Esophagus muscularis mucosa (tissue), 4 donors: ENCODE data around the gene NBAS. TPM values are rescaled to one million over a fixed set of nuclear protein-coding genes. Genes with fewer than 3 reads are reported as not detected.

Source experiments
- DNase-seq: peaks from one replicate; pipeline ENCODE4 v3.0.0-alpha.2; 2017; ENCODE audit errors: extremely low spot score
- H3K27ac ChIP-seq, 4 donors: fragments of 200-600 bp; sonication (generic); replicated peaks in 1 of 4; 1 replicate in 3 of 4; 2 replicates in 1 of 4; pipeline ENCODE4 v1.5.1; 2016 to 2019; ENCODE audit warnings: mild to moderate bottlenecking in 1 of 4
- H3K27me3 ChIP-seq, 4 donors: fragments of 200-600 bp; sonication (generic); one replicate each; pipeline versions ENCODE4 v1.5.1 to v1.6.0; 2016 to 2019
- H3K36me3 ChIP-seq, 4 donors: fragments of 200-600 bp; sonication (generic); one replicate each; pipeline ENCODE4 v1.5.1; 2016 to 2019
- H3K4me1 ChIP-seq, 4 donors: fragments of 200-600 bp; sonication (generic); one replicate each; pipeline ENCODE4 v1.5.1; 2016 to 2019
- H3K4me3 ChIP-seq, 4 donors: fragments of 200-600 bp; sonication (generic); 1 replicate in 2 of 4; 2 replicates in 2 of 4; pipeline ENCODE4 v1.5.1; 2016 to 2019; ENCODE audit warnings: mild to moderate bottlenecking in 4 of 4, moderate library complexity in 1 of 4
- H3K9me3 ChIP-seq, 4 donors: fragments of 200-600 bp; sonication (generic); 1 replicate in 3 of 4; 2 replicates in 1 of 4; pipeline ENCODE4 v1.5.1; 2016 to 2019
- CTCF ChIP-seq, 3 experiments: fragments of 200-600 bp in 2 of 3; fragments of 450-650 bp in 1 of 3; sonication (generic) in 2 of 3; IDR thresholded peaks; one replicate each; pipeline ENCODE4 v1.5.1; 2017 to 2019; ENCODE audit warnings: antibody characterized with exemption in 3 of 3, mild to moderate bottlenecking in 2 of 3, moderate library complexity in 1 of 3
- EP300 ChIP-seq: sonication (generic); formaldehyde crosslinking; IDR thresholded peaks from one replicate; pipeline ENCODE4 v1.6.1; 2017; ENCODE audit warnings: antibody characterized with exemption
- POLR2A ChIP-seq: fragments of 450-650 bp; IDR thresholded peaks from one replicate; pipeline ENCODE4 v1.6.1; 2017; ENCODE audit warnings: antibody characterized with exemption, moderate library complexity, mild to moderate bottlenecking, low read depth
- POLR2AphosphoS5 ChIP-seq, 2 donors: sonication (generic); formaldehyde crosslinking; IDR thresholded peaks; one replicate each; pipeline ENCODE4 v1.6.1; 2017; ENCODE audit warnings: antibody characterized with exemption in 2 of 2
- WGBS: methylation state at CpG from one replicate; pipeline ENCODE4 v1.1.5; 2018; 5-methylcytosine and 5-hydroxymethylcytosine counted together
- intact Hi-C: fragments of 100-400 bp; cut with DNase I; formaldehyde crosslinking; loops from one replicate; pipeline ENCODE4 v1.15.1; 2023
- total RNA-seq, 4 donors: library from RNA; depleted of rRNA; stranded (reverse); fragments of >200 nt; gene quantifications; one replicate each; pipeline versions ENCODE4 v1.1.0 to v1.2.1, GENCODE V29; 2016

NBAS gene
- total RNA-seq, 4 donors from 2014 or later = 39.2 to 43.6 (median 42.0) TPM

GRCh38 chr2:15547115-15547876 lies 13.8 kb downstream of the NBAS start:
- H3K4me3 ChIP-seq = no peak overlapping the region
- TF ChIP-seq CTCF (IDR thresholded peaks at IDR 0.05) = no peak
- no peak for TF ChIP-seq EP300
- H3K9me3 ChIP-seq = no peaks in the 10 kb centered on the region
- no peaks in the 10 kb centered on the region for H3K27me3 ChIP-seq
- DNase-seq = no peak
- H3K36me3 ChIP-seq = peaks cover 5 to 45% (median 33%) of the 10 kb centered on the region in 4 donors
- intact Hi-C loops = no loop called here
- H3K4me1 ChIP-seq = peaks cover 0 to 12% (median 8%) of the 10 kb centered on the region in 4 donors
- no peak overlapping the region for H3K27ac ChIP-seq
- 93% methylated on average over 4 of the region's 4 CpGs for WGBS

- Histone ChIP-seq H3K27ac (no peak overlapping the region), H3K36me3 (peaks cover 5 to 40% (median 31%) of the 10 kb centered on the region in 4 donors), H3K4me3 (no peak overlapping the region), H3K4me1 (peaks cover 0 to 12% (median 8%) of the 10 kb centered on the region in 4 donors), H3K9me3 (no peaks in the 10 kb centered on the region), H3K27me3 (no peaks in the 10 kb centered on the region)
- 85% methylated on average over 11 of the region's 11 CpGs for WGBS
- intact Hi-C loops = no loop called here
- TF ChIP-seq CTCF (IDR thresholded peaks at IDR 0.05) = no peak
- no peak for TF ChIP-seq POLR2AphosphoS5 (IDR thresholded peaks at IDR 0.05)
- TF ChIP-seq POLR2A = no peak
- no peak for TF ChIP-seq EP300
- no peak for DNase-seq
These were observed 14.6 kb downstream of the NBAS start for GRCh38 chr2:15546297-15547098.

GRCh38 chr2:15544227-15544626 lies 16.9 kb downstream of the NBAS start:
- Histone ChIP-seq H3K4me1 (peaks cover 0 to 12% (median 8%) of the 10 kb centered on the region in 4 donors), H3K36me3 (peaks cover 2 to 21% (median 16%) of the 10 kb centered on the region in 4 donors), H3K27ac (no peak overlapping the region), H3K4me3 (no peak overlapping the region), H3K27me3 (no peaks in the 10 kb centered on the region), H3K9me3 (no peaks in the 10 kb centered on the region)
- 94% methylated on average over 2 of the region's 2 CpGs for WGBS
- TF ChIP-seq POLR2AphosphoS5 (IDR thresholded peaks at IDR 0.05) = no peak
- no peak for TF ChIP-seq EP300
- no peak for TF ChIP-seq CTCF (IDR thresholded peaks at IDR 0.05)
- no peak for TF ChIP-seq POLR2A
- intact Hi-C loops = no loop called here
- DNase-seq = no peak

GRCh38 chr2:15543541-15543940 lies 17.6 kb downstream of the NBAS start:
- H3K9me3 ChIP-seq = no peaks in the 10 kb centered on the region
- WGBS = 90% methylated on average over 6 of the region's 6 CpGs
- peaks cover 0 to 19% (median 13%) of the 10 kb centered on the region in 4 donors for H3K36me3 ChIP-seq
- TF ChIP-seq EP300 = no peak
- TF ChIP-seq POLR2AphosphoS5 (IDR thresholded peaks at IDR 0.05) = no peak
- TF ChIP-seq CTCF (IDR thresholded peaks at IDR 0.05) = no peak
- no peak for TF ChIP-seq POLR2A
- peaks cover 0 to 12% (median 8%) of the 10 kb centered on the region in 4 donors for H3K4me1 ChIP-seq
- H3K27me3 ChIP-seq = no peaks in the 10 kb centered on the region
- no peak overlapping the region for H3K4me3 ChIP-seq
- no peak for DNase-seq
- H3K27ac ChIP-seq = no peak overlapping the region
- intact Hi-C loops = no loop called here
